Karpas-422 (cell line): Measurements from ENCODE around the gene MRPS31. TPM values are rescaled to one million over a fixed set of nuclear protein-coding genes. Genes with fewer than 3 reads are reported as not detected.
A peak's percentile ranks its signal among the peaks of the same experiment; 100 is the strongest.
"Not testable (repeated sequence)": the region's sequence is repeated elsewhere in the genome, so short reads cannot be mapped to it uniquely, and the experiment has no call there.

Source experiments
- DNase-seq: peaks from one replicate; pipeline ENCODE4 v3.0.0-alpha.2; 2015
- H2AFZ ChIP-seq: fragments of 200-600 bp; sonication (generic); 2 replicates; pipeline ENCODE4 v1.6.1; 2014; ENCODE audit warnings: antibody characterized with exemption, low read length, mixed read lengths
- H3K27ac ChIP-seq: fragments of 200-600 bp; sonication (generic); 2 replicates; pipeline ENCODE4 v1.5.1; 2014; ENCODE audit warnings: mild to moderate bottlenecking, low read length, moderate library complexity
- H3K27me3 ChIP-seq: fragments of 200-600 bp; sonication (generic); 2 replicates; pipeline ENCODE4 v1.6.1; 2014; ENCODE audit warnings: low read length, mixed read lengths
- H3K36me3 ChIP-seq: fragments of 200-600 bp; sonication (generic); 2 replicates; pipeline ENCODE4 v1.6.1; 2014; ENCODE audit warnings: low read length, mixed read lengths; ENCODE audit not compliant: insufficient read depth
- H3K4me1 ChIP-seq: fragments of 200-600 bp; sonication (generic); 2 replicates; pipeline ENCODE4 v1.6.1; 2014; ENCODE audit warnings: mild to moderate bottlenecking, low read length, mixed read lengths
- H3K4me2 ChIP-seq: fragments of 200-600 bp; sonication (generic); 2 replicates; pipeline ENCODE4 v1.6.1; 2014; ENCODE audit warnings: low read length, low read depth, mild to moderate bottlenecking; ENCODE audit not compliant: poor library complexity, severe bottlenecking
- H3K4me3 ChIP-seq: fragments of 200-600 bp; sonication (generic); 2 replicates; pipeline ENCODE4 v1.5.1; 2014; ENCODE audit warnings: mild to moderate bottlenecking, antibody characterized with exemption, low read length, mixed read lengths
- H3K79me2 ChIP-seq: fragments of 200-600 bp; sonication (generic); 2 replicates; pipeline ENCODE4 v1.6.1; 2014; ENCODE audit warnings: mild to moderate bottlenecking, low read length, mixed read lengths
- H3K9ac ChIP-seq: fragments of 200-600 bp; sonication (generic); 2 replicates; pipeline ENCODE4 v1.6.0; 2014; ENCODE audit warnings: low read length
- H3K9me2 ChIP-seq: fragments of 200-600 bp; sonication (generic), shearing (Covaris generic); replicated peaks from 2 replicates; pipeline ENCODE4 v1.6.0; 2014; ENCODE audit warnings: mild to moderate bottlenecking, low read length, moderate library complexity; ENCODE audit not compliant: insufficient read depth
- H3K9me3 ChIP-seq: fragments of 300-700, 200-600 bp; sonication (generic); 2 replicates; pipeline ENCODE4 v1.6.1; 2014; ENCODE audit warnings: low read length, mixed read lengths
- H4K20me1 ChIP-seq: fragments of 200-600 bp; sonication (generic); 2 replicates; pipeline ENCODE4 v1.6.1; 2014; ENCODE audit warnings: mild to moderate bottlenecking, antibody characterized with exemption, low read length, low read depth; ENCODE audit not compliant: insufficient read depth
- total RNA-seq: library from RNA; depleted of rRNA; stranded (reverse); fragments of >200 nt; shearing (Covaris generic); gene quantifications from 2 replicates; pipeline ENCODE4 v1.2.3, GENCODE V29; 2014; ENCODE audit warnings: low replicate concordance

MRPS31 gene
- total RNA-seq, 1 experiment from 2014 or later = 52.6 TPM

GRCh38 chr13:40793339-40793738, 22.3 kb upstream of the MRPS31 start:
- Histone ChIP-seq H4K20me1 (no peaks in the 10 kb centered on the region), H2AFZ (no peak overlapping the region), H3K79me2 (peaks cover 60% of the 10 kb centered on the region), H3K9me2 (no peaks in the 10 kb centered on the region), H3K4me1 (peaks cover 33% of the 10 kb centered on the region), H3K36me3 (peaks cover 19% of the 10 kb centered on the region), H3K4me2 (no peak overlapping the region), H3K27ac (no peak overlapping the region), H3K9me3 (no peaks in the 10 kb centered on the region), H3K27me3 (no peaks in the 10 kb centered on the region), H3K9ac (no peak overlapping the region), H3K4me3 (no peak overlapping the region)
- no peak for DNase-seq

- peaks cover 33% of the 10 kb centered on the region for H3K4me1 ChIP-seq
- H3K27ac ChIP-seq = no peak overlapping the region
- no peak for DNase-seq
- H3K27me3 ChIP-seq = no peaks in the 10 kb centered on the region
- no peaks in the 10 kb centered on the region for H4K20me1 ChIP-seq
- no peaks in the 10 kb centered on the region for H3K9me2 ChIP-seq
- H3K4me2 ChIP-seq = no peak overlapping the region
- no peak overlapping the region for H3K9ac ChIP-seq
- no peaks in the 10 kb centered on the region for H3K9me3 ChIP-seq
- no peak overlapping the region for H2AFZ ChIP-seq
- H3K79me2 ChIP-seq = peaks cover 56% of the 10 kb centered on the region
- peaks cover 16% of the 10 kb centered on the region for H3K36me3 ChIP-seq
- no peak overlapping the region for H3K4me3 ChIP-seq
These were observed 21.5 kb upstream of the MRPS31 start for GRCh38 chr13:40792284-40793051.

DNA sequence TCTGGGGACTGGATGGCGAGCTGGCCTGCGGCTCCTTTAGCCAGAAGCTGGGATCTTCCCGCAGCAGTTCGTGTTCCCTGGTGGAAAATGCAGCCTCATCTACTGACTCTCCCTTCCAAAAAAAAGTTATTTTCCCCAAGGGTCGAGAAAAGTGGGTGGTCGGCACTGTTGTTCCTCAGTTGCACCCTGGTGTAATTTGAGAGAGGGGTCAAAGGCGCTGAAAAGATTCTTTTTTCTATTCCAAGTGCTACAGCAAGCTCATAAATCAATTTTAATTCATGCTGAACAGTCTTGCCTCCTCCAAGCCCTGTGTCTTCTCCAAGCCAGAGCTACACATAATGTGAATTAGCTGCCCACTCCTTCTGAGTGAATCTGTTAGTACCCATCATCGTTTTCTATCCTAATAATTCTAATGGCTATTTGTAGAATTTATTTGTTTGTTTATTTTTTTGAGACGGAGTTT, 19.2 kb upstream of the MRPS31 start:
- H3K4me3 ChIP-seq = peak overlapping the region; percentile 72
- H2AFZ ChIP-seq = no peak overlapping the region
- peak; percentile 60 for DNase-seq
- H3K9me2 ChIP-seq = no peaks in the 10 kb centered on the region
- H3K9me3 ChIP-seq = no peaks in the 10 kb centered on the region
- no peaks in the 10 kb centered on the region for H3K27me3 ChIP-seq
- peaks cover 33% of the 10 kb centered on the region for H3K4me1 ChIP-seq
- H3K27ac ChIP-seq = peak overlapping the region; percentile 89
- H3K36me3 ChIP-seq = peaks cover 9% of the 10 kb centered on the region; the same call in 1 of the 2 replicates
- H3K9ac ChIP-seq = peak overlapping the region; percentile 82
- H3K79me2 ChIP-seq = peaks cover 39% of the 10 kb centered on the region
- no peaks in the 10 kb centered on the region for H4K20me1 ChIP-seq
- peak overlapping the region; percentile 90 for H3K4me2 ChIP-seq

- peak; percentile 93 for DNase-seq
- Histone ChIP-seq H3K79me2 (peaks cover 39% of the 10 kb centered on the region), H2AFZ (no peak within 1 kb of the TSS), H3K4me3 (peak within 1 kb of the TSS; percentile 72), H3K36me3 (peaks cover 9% of the 10 kb centered on the region; the same call in 1 of the 2 replicates), H3K27ac (peak within 1 kb of the TSS; percentile 89), H3K4me2 (peak within 1 kb of the TSS; percentile 90), H3K4me1 (peaks cover 36% of the 10 kb centered on the region), H3K9me3 (no peaks in the 10 kb centered on the region), H4K20me1 (no peaks in the 10 kb centered on the region), H3K9ac (peak within 1 kb of the TSS; percentile 82), H3K27me3 (no peaks in the 10 kb centered on the region), H3K9me2 (no peaks in the 10 kb centered on the region)
These were observed 18.5 kb upstream of the MRPS31 start, which contains the start of gene SLC25A15 for GRCh38 chr13:40789275-40790153. Gene SLC25A15, plus strand, starts transcription at chr13:40789611. Its CDS starts 3,616 bp downstream, at chr13:40793227.

DNA sequence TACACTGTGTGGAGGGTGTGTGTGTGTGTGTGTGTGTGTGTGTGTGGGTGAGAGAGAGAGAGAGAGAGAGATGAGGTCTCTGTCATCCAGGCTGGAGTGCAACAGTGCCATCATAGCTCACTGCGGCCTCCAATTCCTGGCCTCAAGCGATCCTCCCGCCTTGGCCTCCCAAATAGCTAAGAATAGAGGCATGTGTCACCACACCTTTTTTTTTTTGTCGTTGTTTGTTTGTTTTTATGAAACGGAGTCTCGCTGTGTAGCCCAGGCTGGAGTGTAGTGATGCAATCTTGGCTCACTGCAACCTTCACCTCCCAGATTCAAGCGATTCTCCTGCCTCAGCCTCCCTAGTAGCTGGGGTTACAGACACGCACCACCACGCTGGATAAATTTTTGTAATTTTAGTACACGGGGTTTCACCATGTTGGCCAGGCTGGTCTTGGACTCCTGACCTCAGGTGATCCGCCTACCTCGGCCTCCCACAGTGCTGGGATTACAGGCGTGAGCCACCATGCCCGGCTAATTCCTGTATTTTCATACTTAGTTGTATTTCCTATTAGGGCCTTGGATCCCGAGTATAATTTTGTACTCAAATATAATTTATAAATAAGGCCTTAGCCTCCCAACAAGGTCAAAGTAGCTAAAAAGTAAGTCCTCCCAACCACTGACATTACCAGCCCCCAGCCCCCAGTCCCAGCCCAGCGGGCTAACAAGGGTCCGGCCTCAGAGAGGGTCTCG, 17.7 kb upstream of the MRPS31 start:
- H3K36me3 ChIP-seq, H3K9me2 ChIP-seq, DNase-seq, H4K20me1 ChIP-seq, H3K27me3 ChIP-seq, H3K9me3 ChIP-seq, H2AFZ ChIP-seq: not testable (repeated sequence)
- Histone ChIP-seq H3K9ac (peak overlapping the region; percentile 82), H3K4me2 (peak overlapping the region; percentile 90), H3K4me1 (peaks cover 38% of the 10 kb centered on the region), H3K79me2 (peaks cover 39% of the 10 kb centered on the region), H3K27ac (peak overlapping the region; percentile 89), H3K4me3 (peak overlapping the region; percentile 72)

GRCh38 chr13:40787062-40787461, 16.1 kb upstream of the MRPS31 start:
- H3K27ac ChIP-seq = no peak overlapping the region
- no peaks in the 10 kb centered on the region for H3K9me3 ChIP-seq
- no peak overlapping the region for H3K9ac ChIP-seq
- no peak for DNase-seq
- no peaks in the 10 kb centered on the region for H3K27me3 ChIP-seq
- H4K20me1 ChIP-seq = no peaks in the 10 kb centered on the region
- H3K79me2 ChIP-seq = peaks cover 23% of the 10 kb centered on the region
- no peak overlapping the region for H3K4me3 ChIP-seq
- no peaks in the 10 kb centered on the region for H3K9me2 ChIP-seq
- peaks cover 28% of the 10 kb centered on the region for H3K4me1 ChIP-seq
- no peaks in the 10 kb centered on the region; the same call in 1 of the 2 replicates for H3K36me3 ChIP-seq
- H3K4me2 ChIP-seq = no peak overlapping the region
- H2AFZ ChIP-seq = no peak overlapping the region

DNA sequence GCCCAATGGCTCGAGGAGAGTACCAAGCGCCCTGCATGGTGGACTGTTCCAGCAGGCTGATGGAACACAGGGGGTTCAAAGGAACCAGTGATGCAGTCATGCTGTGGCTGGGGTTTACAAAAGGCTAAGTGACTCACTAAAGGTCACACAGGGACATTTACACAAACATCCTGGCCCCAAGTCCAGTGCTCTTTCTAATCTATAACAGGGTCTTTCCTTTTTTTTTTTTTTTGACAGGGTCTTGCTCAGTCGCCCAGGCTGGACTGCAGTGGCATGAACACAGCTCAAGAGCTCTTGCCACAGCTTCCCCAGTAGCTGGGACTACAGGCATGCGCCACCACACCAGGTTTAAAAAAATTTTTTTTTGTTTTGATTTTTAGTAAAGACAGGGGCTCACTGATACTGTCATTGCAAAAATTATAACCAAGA, 15.6 kb upstream of the MRPS31 start:
- H3K27ac ChIP-seq = no peak overlapping the region
- H3K4me2 ChIP-seq = no peak overlapping the region
- DNase-seq = no peak
- no peak overlapping the region for H2AFZ ChIP-seq
- H4K20me1 ChIP-seq = no peaks in the 10 kb centered on the region
- peaks cover 23% of the 10 kb centered on the region for H3K4me1 ChIP-seq
- no peaks in the 10 kb centered on the region for H3K36me3 ChIP-seq
- H3K9me3 ChIP-seq = no peaks in the 10 kb centered on the region
- H3K9ac ChIP-seq = no peak overlapping the region
- peaks cover 18% of the 10 kb centered on the region for H3K79me2 ChIP-seq
- no peaks in the 10 kb centered on the region for H3K27me3 ChIP-seq
- no peaks in the 10 kb centered on the region for H3K9me2 ChIP-seq
- H3K4me3 ChIP-seq = no peak overlapping the region
